BLaER1 (cell line): Measurements from ENCODE around the gene ZNF316.
"Not testable (repeated sequence)": the region's sequence is repeated elsewhere in the genome, so short reads cannot be mapped to it uniquely, and the experiment has no call there.

Source experiments
- H3K27ac ChIP-seq: shearing (Covaris generic); formaldehyde crosslinking; 2 replicates; pipeline ENCODE4 v1.8.1; 2022
- H3K27me3 ChIP-seq: shearing (Covaris generic); formaldehyde crosslinking; 2 replicates; pipeline ENCODE4 v1.8.1; 2022
- H3K36me3 ChIP-seq: shearing (Covaris generic); formaldehyde crosslinking; 2 replicates; pipeline ENCODE4 v1.8.1; 2022
- H3K4me1 ChIP-seq: shearing (Covaris generic); formaldehyde crosslinking; 2 replicates; pipeline ENCODE4 v1.8.1; 2022
- H3K4me2 ChIP-seq: shearing (Covaris generic); formaldehyde crosslinking; 2 replicates; pipeline ENCODE4 v1.8.1; 2022
- H3K4me3 ChIP-seq: shearing (Covaris generic); formaldehyde crosslinking; 2 replicates; pipeline ENCODE4 v1.8.1; 2022
- H3K9ac ChIP-seq: shearing (Covaris generic); formaldehyde crosslinking; 2 replicates; pipeline ENCODE4 v1.8.1; 2022
- H3K9me3 ChIP-seq: shearing (Covaris generic); formaldehyde crosslinking; 2 replicates; pipeline ENCODE4 v1.8.1; 2022
- H4K20me1 ChIP-seq: shearing (Covaris generic); formaldehyde crosslinking; 2 replicates; pipeline ENCODE4 v1.8.1; 2022
- Cebpa-rat ChIP-seq: shearing (Covaris generic); IDR thresholded peaks from 2 replicates; pipeline ENCODE4 v1.8.1; 2022

The ZNF316 gene

GRCh38 chr7:6621195-6622133, 15.7 kb upstream of the ZNF316 start:
- Histone ChIP-seq H3K9ac (no peak overlapping the region), H3K4me1 (peaks cover 28% of the 10 kb centered on the region), H3K4me3 (no peak overlapping the region), H3K36me3 (no peaks in the 10 kb centered on the region), H3K27ac (no peak overlapping the region), H4K20me1 (peaks cover 6% of the 10 kb centered on the region), H3K4me2 (peak overlapping the region; percentile 39), H3K27me3 (peaks cover 23% of the 10 kb centered on the region), H3K9me3 (no peaks in the 10 kb centered on the region)
- no peak for TF ChIP-seq Cebpa-rat

- Histone ChIP-seq H4K20me1 (0 out of 2 replicates have a peak, but pooled peaks cover under 1% of the 10 kb centered on the region), H3K27ac (no peak overlapping the region), H3K9me3 (no peaks in the 10 kb centered on the region), H3K36me3 (no peaks in the 10 kb centered on the region), H3K4me1 (peaks cover 28% of the 10 kb centered on the region), H3K27me3 (peaks cover 16% of the 10 kb centered on the region), H3K4me3 (no peak overlapping the region), H3K9ac (no peak overlapping the region), H3K4me2 (no peak overlapping the region)
- no peak for TF ChIP-seq Cebpa-rat
Measured at GRCh38 chr7:6622134-6622710, 14.9 kb upstream of the ZNF316 start.

- no peak for TF ChIP-seq Cebpa-rat
- Histone ChIP-seq H3K9me3 (no peaks in the 10 kb centered on the region), H4K20me1 (no peaks in the 10 kb centered on the region), H3K4me3 (no peak overlapping the region), H3K4me1 (peaks cover 32% of the 10 kb centered on the region), H3K9ac (peak overlapping the region; percentile 70), H3K36me3 (no peaks in the 10 kb centered on the region), H3K27me3 (peaks cover under 1% of the 10 kb centered on the region; the same call in 1 of the 2 replicates), H3K4me2 (peak overlapping the region; percentile 73), H3K27ac (peak overlapping the region; percentile 60)
Measured at GRCh38 chr7:6623589-6624245, 13.4 kb upstream of the ZNF316 start.

GRCh38 chr7:6624246-6624611, 12.9 kb upstream of the ZNF316 start:
- H4K20me1 ChIP-seq: no peaks in the 10 kb centered on the region
- H3K27me3 ChIP-seq: no peaks in the 10 kb centered on the region
- H3K4me1 ChIP-seq: peaks cover 32% of the 10 kb centered on the region
- TF ChIP-seq Cebpa-rat: no peak
- peak overlapping the region; percentile 70; the same call in 1 of the 2 replicates for H3K9ac ChIP-seq
- no peaks in the 10 kb centered on the region for H3K36me3 ChIP-seq
- H3K9me3 ChIP-seq: no peaks in the 10 kb centered on the region
- no peak overlapping the region for H3K4me3 ChIP-seq
- H3K27ac ChIP-seq: peak overlapping the region; percentile 60
- peak overlapping the region; percentile 73 for H3K4me2 ChIP-seq

- H3K9ac ChIP-seq: no peak overlapping the region
- TF ChIP-seq Cebpa-rat: no peak
- H3K4me3 ChIP-seq: no peak overlapping the region
- H3K27me3 ChIP-seq: no peaks in the 10 kb centered on the region
- H3K9me3 ChIP-seq: no peaks in the 10 kb centered on the region
- no peak overlapping the region for H3K4me2 ChIP-seq
- H3K27ac ChIP-seq: no peak overlapping the region
- no peaks in the 10 kb centered on the region for H3K36me3 ChIP-seq
- no peaks in the 10 kb centered on the region for H4K20me1 ChIP-seq
- H3K4me1 ChIP-seq: peaks cover 26% of the 10 kb centered on the region
Measured at GRCh38 chr7:6628045-6628444, 9.1 kb upstream of the ZNF316 start.

DNA sequence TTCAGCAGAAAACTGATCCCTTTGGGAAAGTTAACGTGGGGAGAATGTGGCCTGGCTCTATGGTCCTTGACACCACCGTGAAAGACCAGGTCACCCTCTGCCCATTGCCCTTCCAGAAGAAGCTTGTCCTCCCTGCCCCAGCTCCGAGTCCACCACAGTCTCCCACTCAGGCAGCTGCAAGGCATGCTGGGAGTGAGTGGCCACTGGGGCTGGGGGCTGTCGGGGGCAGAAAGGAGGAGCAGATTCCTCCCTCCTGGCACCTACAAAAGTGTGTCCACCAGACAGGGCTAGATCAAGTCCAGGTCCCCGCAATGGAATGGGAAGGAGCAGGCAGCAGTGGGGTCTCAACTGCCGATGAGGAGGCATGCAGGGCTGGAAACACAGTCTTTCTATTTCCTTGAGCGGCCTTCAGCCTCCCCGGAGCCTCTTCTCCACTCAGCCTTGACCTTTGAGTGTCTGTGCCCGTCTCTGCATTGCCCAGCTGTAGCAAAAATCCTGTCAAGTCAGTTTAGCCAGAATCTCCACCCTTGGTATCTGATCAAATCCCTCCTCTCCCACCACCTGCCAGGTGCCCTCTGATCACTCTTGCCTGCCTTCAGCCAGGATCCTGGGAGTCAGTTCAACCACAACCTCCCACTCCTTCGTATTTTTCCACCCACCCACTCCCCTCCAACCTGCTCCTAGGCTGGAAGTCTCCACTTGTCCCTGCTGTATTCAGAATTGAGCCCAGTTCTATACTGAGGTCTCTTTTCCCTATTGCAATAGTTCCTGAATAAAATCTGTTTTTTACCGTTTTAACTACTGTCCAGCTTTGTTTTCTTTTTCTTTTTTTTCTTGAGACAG, 6.9 kb upstream of the ZNF316 start:
- TF ChIP-seq Cebpa-rat: no peak
- no peak overlapping the region for H3K4me3 ChIP-seq
- H3K36me3 ChIP-seq: no peaks in the 10 kb centered on the region
- H4K20me1 ChIP-seq: no peaks in the 10 kb centered on the region
- H3K9ac ChIP-seq: no peak overlapping the region
- no peak overlapping the region for H3K27ac ChIP-seq
- H3K4me2 ChIP-seq: peak overlapping the region; percentile 8; the same call in 1 of the 2 replicates
- peaks cover 31% of the 10 kb centered on the region for H3K4me1 ChIP-seq
- no peaks in the 10 kb centered on the region for H3K27me3 ChIP-seq
- H3K9me3 ChIP-seq: no peaks in the 10 kb centered on the region

DNA sequence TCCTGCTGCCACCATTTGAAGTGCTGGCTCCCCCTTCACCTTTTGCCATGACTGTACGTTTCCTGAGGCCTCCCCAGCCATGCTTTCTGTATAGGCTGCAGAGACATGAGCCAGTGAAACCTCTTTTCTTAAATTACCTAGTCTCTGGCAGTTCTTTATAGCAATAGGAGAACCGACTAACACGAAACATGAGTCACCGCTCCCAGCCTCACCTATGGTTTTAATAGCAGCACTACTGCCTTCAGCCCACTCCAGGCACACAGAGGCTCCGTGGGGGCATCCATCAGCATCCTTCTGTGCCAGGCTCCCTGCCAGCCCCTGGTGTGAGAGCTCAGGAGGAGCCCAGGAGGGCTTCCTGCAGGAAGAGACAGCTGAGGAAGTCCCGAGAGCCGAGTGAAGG, 5.5 kb upstream of the ZNF316 start:
- Histone ChIP-seq H3K9me3 (no peaks in the 10 kb centered on the region), H3K27ac (no peak overlapping the region), H3K4me2 (no peak overlapping the region), H4K20me1 (no peaks in the 10 kb centered on the region), H3K9ac (no peak overlapping the region), H3K4me3 (no peak overlapping the region), H3K27me3 (no peaks in the 10 kb centered on the region), H3K36me3 (no peaks in the 10 kb centered on the region), H3K4me1 (peaks cover 44% of the 10 kb centered on the region)
- TF ChIP-seq Cebpa-rat: no peak

- H3K4me2 ChIP-seq: peak overlapping the region; percentile 95
- H3K27ac ChIP-seq: no peak overlapping the region
- peaks cover 13% of the 10 kb centered on the region for H4K20me1 ChIP-seq
- TF ChIP-seq Cebpa-rat: no peak
- peaks cover 7% of the 10 kb centered on the region for H3K36me3 ChIP-seq
- no peaks in the 10 kb centered on the region for H3K27me3 ChIP-seq
- no peaks in the 10 kb centered on the region for H3K9me3 ChIP-seq
- no peak overlapping the region for H3K9ac ChIP-seq
- no peak overlapping the region for H3K4me3 ChIP-seq
- H3K4me1 ChIP-seq: peaks cover 57% of the 10 kb centered on the region
Measured at GRCh38 chr7:6634021-6634420, 3.1 kb upstream of the ZNF316 start.

DNA sequence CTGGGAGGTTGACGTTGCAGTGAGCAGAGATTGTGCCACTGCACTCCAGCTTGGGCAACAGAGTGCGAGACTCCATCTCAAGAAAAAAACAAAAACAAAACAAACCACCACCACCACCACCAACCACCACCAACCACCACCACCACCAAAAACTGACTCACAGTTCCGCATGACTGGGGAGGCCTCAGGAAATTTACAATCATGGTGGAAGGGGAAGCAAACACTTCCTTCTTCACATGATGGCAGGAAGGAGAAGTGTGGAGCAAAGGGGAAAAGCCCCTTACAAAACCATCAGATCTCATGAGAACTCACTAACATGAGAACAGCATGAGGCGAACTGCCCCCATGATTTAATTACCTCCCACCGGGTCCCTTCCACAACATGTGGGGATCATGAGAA, 2.1 kb upstream of the ZNF316 start:
- Histone ChIP-seq H3K27ac (peak overlapping the region; percentile 53), H3K4me3 (0 out of 2 replicates have a peak overlapping the region, but pooled peaks have one; percentile 5), H4K20me1 (peaks cover 23% of the 10 kb centered on the region), H3K4me1 (peaks cover 65% of the 10 kb centered on the region), H3K4me2 (peak overlapping the region; percentile 95), H3K36me3 (peaks cover 16% of the 10 kb centered on the region)
- not testable (repeated sequence) for H3K9me3 ChIP-seq, H3K9ac ChIP-seq, H3K27me3 ChIP-seq
